HG02678 (cell line): ENCODE data around the gene FMN2.
A peak's percentile ranks its signal among the peaks of the same experiment; 100 is the strongest.
"Not testable (repeated sequence)": the region's sequence is repeated elsewhere in the genome, so short reads cannot be mapped to it uniquely, and the experiment has no call there.

Experiments
- ATAC-seq: cut with Tn5 transposase; IDR thresholded peaks from one replicate; pipeline ENCODE4 v1.9.1; 2021; ENCODE audit warnings: mild to moderate bottlenecking, moderate library complexity; ENCODE audit not compliant: unreplicated experiment

The FMN2 gene

GRCh38 chr1:240414237-240414636 lies 322.6 kb downstream of the FMN2 start:
- no peak for ATAC-seq

- ATAC-seq, result not testable (repeated sequence)
These were observed 323.3 kb downstream of the FMN2 start for GRCh38 chr1:240415011-240415410.

- ATAC-seq, result no peak
These were observed 323.8 kb downstream of the FMN2 start for GRCh38 chr1:240415532-240415931.

GRCh38 chr1:240417317-240417716 lies 325.6 kb downstream of the FMN2 start:
- no peak for ATAC-seq

GRCh38 chr1:240420766-240421165 lies 329.1 kb downstream of the FMN2 start:
- no peak for ATAC-seq

- ATAC-seq, result no peak
These were observed 331.7 kb downstream of the FMN2 start for GRCh38 chr1:240423246-240423924.

GRCh38 chr1:240424740-240425464 lies 333.2 kb downstream of the FMN2 start:
- ATAC-seq, result no peak

- no peak for ATAC-seq
These were observed 334.4 kb downstream of the FMN2 start for GRCh38 chr1:240426051-240426450.

- ATAC-seq, result no peak
These were observed 344.4 kb downstream of the FMN2 start for GRCh38 chr1:240435996-240436566.

- no peak for ATAC-seq
These were observed 350.0 kb downstream of the FMN2 start for GRCh38 chr1:240441669-240442068.

GRCh38 chr1:240445369-240445768 lies 353.7 kb downstream of the FMN2 start:
- ATAC-seq, result no peak

GRCh38 chr1:240455228-240455821 lies 363.6 kb downstream of the FMN2 start:
- ATAC-seq, result no peak

- ATAC-seq, result no peak
These were observed 365.5 kb downstream of the FMN2 start for GRCh38 chr1:240457203-240457602.

GRCh38 chr1:240462277-240462676 lies 370.6 kb downstream of the FMN2 start:
- no peak for ATAC-seq

GRCh38 chr1:240462766-240463395 lies 371.2 kb downstream of the FMN2 start:
- ATAC-seq, result no peak

GRCh38 chr1:240464099-240464498 lies 372.4 kb downstream of the FMN2 start:
- ATAC-seq, result no peak

GRCh38 chr1:240465531-240465940 lies 373.9 kb downstream of the FMN2 start:
- ATAC-seq, result peak; percentile 44

- no peak for ATAC-seq
These were observed 374.8 kb downstream of the FMN2 start for GRCh38 chr1:240466509-240466908.

- ATAC-seq, result no peak
These were observed 376.2 kb downstream of the FMN2 start for GRCh38 chr1:240467895-240468294.

- no peak for ATAC-seq
These were observed 377.0 kb downstream of the FMN2 start for GRCh38 chr1:240468656-240469055.

GRCh38 chr1:240474133-240474614 lies 382.5 kb downstream of the FMN2 start:
- ATAC-seq, result peak; percentile 77
